Activated CD4-positive, alpha-beta T cell treated with anti-CD3 and anti-CD28 coated beads, Interleukin-2, amount 50 U/mL, for 4 hours (primary cell): ENCODE data around the gene C20orf144.
A peak's percentile ranks its signal among the peaks of the same experiment; 100 is the strongest.

Experiments
- DNase-seq, 2 experiments: peaks; one replicate each; pipeline ENCODE4 v3.0.0-alpha.2; 2020

Gene C20orf144

DNA sequence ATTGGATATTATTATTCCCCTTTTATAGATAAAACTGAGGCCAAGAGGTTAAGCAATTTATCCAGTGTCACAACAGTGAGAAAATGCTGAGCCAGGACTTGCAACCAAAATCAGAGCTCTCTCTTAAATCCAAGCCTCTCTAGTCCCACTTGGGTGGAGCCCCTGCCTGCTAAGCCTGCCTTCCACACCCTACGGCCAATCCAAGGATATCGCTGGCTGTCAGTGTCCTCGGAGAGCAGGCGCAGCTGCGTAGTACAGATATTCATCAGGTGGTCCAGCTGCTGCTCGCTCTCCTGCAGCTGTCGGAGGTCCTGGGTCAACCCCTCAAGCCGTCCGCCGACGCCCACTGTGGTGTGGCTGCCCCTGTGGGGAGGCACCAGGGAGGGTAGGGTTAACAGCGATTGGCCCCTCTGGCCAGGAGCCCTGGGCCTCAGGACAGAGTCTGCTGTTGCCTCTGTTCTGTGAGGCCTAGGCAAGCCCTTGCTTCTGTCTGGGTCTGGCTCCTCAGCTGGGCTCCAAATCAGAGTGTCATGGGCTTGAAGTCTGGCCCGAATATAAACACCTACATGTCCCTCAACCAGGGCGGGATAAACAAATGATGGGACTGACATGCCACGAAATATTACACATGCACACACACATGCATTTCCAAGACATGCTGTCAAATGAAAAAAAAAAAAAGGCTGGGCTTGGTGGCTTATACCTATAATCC is 16.0 kb downstream of the C20orf144 start:
- no peak for DNase-seq

DNA sequence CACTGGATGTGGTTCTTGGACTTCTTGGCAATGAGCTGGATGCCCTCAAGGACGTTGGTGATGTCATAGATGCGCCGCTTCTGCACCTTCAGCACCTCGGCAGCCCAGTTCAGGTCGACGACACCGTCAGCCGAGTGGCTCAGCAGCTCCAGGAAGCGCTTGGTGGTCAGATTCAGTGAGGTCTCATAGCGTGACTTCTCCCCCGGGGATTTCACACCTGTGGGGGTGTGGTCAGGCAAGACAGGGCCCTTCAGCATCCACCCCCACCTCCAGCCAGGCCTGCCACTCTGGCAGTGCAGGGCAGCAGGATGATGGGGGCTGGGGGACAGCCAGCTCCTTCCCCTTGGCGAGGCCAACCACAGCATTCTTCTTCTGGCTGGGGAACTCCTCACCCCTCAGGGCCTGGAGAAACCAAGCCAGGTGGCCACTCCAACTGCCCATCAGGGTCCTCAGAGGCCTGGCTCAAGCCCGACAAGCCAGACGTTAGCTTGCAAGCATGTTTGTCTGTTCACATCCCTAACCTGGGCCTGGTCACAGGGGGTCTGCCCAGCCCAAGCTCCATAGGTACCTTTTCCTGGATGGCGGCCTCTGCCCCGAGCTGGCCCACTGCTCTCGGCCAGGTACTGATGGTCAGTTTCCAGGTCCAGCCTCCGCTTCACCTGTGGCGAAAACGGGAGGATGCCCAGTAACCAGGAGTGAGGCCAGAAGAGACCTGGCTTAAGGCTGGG is 17.8 kb downstream of the C20orf144 start:
- DNase-seq: peak in 1 of 2 experiments; percentile 12

DNA sequence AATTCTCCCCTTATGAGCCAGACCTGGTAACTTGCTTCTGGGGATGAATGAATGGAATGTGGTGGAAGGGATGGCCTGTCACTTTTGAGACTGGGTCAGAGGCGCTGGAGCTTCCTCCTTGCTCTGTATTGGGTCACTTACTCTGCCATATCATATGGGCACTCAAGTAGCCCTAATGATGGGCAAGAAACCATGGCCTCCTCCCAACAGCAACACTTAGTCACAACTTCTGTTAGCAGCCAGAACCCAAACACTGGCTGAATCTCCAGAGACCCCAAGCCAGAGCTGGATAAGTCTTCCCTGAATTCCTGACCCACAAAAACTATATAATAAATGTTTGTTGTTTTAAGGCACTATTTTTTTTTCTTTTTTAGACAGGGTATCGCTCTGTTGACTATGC is 18.6 kb downstream of the C20orf144 start:
- DNase-seq: no peak

DNA sequence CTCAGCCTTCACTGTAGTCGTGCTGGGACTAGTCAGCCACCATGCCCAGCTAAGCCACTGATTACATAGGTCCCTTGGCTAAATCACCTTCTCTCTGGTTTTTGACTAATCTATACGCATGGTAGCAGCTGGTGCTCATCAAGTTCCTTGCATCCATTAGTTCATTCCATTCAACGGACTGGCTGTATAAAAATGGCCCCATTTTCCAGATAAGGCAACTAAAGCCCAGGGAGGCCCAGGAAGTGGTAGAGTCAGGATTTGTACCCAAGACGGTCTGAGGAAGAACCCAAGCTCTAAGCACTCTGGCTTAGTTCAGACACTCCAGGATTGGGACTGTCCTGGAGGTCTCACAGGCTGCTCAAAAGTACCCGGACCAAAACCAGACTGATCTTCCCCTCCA is 19.2 kb downstream of the C20orf144 start:
- no peak for DNase-seq

DNA sequence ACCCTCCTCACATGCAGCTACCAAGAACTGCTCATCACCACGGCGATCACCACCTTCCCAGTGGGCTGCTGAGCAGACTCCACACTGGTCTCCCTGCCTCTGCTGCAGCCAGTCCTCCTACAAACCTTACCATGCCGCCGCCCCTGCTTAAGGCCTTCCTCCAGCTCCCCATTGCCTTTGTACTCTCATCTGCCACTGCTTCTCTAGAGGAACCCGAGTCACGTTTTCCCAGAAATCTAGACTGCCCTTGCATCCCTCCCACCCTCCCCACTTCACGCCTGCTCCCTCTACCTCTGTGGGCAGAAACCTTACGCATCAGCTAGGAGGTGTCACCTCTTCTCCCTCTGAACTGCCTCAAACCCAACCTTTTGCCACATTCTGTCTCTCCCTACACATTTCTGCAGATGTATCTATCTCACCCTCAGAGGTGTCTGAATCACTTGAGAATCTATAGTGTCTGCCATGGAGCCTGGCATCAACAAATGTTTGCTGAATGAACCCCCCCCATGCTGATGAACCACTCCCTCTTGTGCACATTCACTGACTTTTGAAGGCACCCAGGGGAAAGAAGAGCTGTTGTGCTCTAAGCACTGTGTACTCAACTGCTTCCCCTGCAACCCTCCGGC is 19.7 kb downstream of the C20orf144 start:
- DNase-seq: no peak

DNA sequence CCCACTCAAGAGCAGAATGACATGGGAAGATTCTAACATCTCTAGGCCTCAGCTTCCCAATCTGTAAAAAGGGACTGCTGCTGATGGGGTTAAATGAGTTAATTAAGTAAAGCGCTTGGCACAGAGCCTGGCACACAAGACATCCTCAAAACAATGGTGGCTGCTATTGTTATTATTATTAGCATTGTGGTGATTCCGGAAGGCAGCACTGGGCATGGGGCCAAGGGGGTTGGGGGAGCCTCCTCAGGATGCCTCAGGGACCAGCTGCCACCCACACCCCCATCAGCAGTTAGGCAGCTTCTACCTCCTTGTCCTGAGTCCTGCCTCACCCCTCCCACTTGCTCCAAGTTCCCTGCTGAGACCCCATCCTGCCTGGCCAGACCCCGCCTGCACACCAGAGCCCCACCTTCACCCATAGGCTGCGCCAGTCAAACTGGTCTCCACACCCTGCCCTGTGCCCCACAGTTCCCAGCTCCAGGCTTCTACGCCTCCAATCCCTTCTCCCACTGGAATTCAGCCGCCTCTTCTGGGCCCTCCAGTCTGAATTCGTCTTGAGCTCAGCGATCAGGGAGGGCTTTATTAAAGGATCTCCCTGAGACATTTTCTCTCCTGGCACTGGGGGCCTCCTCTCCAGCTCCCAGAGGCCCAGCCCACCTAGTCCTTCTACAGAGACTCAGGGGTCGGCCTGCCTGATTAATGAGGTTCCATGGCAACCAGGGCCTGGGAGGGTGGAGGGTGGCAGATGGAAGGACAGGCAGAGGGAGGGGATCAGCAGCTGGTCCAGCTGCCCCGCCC is 22.6 kb downstream of the C20orf144 start:
- no peak for DNase-seq

DNA sequence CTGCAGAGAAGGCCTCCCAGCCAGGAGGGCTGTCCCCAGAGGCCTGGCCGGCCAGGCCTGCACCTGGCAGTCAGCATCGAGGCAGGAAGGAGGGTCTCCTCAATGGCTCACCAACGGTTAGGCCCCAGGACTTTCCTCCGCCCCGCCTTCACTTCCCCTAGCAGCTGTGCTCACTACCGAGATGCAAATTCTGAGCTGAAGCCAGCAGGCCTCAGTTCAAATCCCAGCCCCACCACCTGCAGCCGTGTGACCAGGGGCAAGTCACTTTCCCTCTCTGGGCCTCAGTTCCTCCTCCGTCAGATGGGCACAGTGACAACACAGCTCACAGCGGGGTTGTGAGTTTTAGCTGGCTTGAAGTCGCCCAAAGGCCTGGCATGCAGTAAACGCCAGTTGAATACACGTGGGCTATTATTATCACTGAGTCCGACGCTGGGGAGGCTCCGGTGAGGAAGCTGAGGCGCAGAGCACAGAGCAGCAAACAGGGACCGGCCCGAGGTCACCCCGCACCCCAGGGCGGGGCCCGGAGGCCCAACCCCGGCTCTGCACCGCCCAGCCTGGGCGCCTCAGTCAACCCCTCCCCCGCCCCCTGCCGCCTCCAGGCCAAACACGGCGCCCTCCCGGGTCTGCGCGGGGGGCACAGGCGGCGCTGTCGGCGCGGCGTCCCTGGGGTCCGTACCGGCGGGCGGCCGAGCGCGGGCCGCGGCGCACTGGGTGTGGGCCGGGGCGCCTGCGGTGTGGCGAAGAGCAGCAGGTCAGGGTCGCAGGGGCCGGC is 23.4 kb downstream of the C20orf144 start:
- no peak for DNase-seq

DNA sequence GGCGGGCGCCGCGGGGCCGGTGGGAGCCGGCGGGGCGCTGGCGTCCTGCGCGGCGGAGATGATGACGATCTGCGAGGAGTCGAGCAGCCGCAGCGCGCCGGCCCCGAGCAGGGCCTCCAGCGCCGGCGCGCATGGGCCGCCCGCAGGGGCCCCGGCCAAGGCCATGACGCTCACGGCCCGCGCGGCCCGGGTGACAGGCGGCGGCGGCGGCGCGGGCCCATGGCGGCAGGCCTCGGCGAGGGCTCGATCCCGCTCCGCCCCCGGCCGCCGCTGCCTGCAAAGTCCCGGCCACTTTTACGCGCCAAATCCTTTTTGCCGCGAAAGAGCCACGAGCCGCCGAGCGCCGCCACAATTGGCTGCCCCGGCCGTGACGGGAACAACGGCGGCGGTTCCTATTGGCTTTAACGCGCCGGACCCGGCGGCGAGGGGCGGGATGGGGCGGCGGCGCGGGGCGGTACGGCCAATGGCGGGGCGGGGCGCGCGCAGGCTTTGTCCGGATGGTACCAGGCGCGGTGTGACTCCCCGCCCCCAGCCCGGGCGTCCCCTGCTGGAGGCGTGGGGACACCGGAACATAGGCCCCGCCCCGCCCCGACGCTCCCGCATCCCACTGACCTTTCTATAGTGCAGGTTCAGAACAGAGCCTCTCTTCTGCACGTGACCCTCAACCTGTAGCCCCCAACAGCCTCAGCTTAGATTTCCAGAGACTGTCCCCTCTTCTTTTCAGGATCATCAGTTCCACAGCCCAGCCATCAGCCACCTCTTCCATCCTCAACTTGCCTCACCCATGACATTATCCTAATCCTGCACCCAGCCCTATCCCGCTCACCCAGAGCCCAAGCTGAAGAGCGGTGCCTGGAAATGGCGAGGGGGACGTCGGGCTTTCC is 24.2 kb downstream of the C20orf144 start, which contains the start of gene E2F1:
E2F1 (minus strand) TSS at position 286 of the 884 bp plus-strand sequence; CDS start at position 165, 121 bp downstream.
- DNase-seq: peak; percentile 89

DNA sequence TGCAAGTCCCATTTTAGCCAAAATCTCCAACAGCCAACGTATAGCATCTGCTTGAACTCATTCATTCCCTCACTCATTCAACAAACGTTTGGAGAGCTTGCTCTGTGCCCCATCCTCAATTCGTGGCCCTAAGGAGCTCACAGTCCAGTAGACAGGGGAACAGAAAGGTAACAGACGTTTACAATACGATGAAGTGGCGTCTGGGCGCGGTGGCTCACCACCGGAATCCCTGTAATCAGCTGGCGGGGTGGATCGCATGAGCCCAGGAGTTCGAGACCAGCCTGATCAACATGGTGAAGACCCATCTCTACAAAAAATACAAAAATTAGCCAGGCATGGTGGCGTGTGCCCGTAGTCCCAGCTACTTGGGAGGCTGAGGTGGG is 24.8 kb downstream of the C20orf144 start:
- DNase-seq: no peak

DNA sequence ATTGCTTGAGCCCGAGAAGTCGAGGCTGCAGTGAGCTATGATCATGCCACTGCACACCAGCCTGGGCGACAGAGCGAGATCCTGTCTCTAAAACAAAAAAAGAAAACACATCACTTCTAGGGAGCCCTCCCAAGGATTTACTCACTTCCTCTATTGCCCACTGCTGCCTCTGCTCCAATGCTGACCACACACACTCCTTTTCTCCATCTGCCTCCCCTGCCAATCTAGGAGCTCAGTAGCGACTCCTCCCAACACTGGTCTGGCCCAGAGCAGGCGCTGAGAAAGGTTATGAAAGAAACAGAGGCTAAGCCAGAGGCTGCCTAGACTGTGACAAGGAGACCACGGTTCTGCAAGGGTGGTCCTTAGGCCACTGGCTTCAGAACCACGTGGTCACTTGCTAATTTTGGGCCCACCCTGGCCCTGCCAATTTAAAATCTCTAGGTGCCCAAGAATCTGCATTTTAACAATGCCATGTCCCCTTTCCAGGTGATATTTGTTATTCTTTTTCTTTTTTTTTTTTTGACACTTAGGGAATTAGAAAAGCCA is 25.3 kb downstream of the C20orf144 start:
- DNase-seq: no peak

DNA sequence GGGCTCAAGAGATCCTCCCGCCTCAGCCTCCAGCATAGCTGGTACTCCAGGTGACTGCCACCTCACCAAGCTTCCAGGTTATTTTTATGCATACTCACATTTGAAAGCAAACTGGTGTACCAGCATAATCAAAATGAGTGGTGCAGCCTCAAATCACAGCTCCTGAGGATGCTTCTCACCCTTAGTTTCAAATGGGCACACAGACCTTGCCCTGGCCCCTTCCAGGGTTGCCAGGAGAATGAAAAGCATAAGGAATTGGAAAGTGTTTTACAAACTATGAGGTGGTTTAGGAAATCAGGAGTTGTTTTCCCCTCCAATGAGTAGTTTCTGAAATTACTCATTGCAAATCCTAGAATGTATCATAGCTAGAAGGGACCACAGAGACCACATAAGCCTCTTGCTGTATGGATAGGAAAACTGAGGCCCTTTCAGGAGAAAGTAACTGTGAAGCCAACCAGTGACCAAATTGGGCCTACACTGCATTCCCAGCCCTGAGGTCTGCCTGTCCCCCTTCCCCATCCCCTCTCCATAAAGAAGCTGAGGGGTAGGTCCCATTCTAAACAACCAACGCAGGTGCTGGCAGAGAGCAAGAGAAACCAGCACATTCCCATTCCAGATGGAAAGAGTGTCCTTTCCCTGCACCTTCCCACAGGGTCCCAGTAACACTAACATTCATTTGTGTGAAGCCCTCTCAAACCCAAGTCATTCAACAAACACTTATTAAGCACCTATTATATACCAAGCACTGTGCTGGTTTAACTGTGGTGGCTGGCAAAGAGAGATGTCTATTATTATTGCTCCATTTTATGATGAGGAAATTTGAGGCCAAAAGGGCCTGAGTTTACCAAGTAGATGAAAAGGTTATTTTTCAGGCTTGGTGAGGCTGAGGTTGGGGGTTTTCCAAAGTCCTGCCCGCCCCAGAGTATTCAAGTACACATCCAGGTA is 26.1 kb downstream of the C20orf144 start:
- DNase-seq: no peak

DNA sequence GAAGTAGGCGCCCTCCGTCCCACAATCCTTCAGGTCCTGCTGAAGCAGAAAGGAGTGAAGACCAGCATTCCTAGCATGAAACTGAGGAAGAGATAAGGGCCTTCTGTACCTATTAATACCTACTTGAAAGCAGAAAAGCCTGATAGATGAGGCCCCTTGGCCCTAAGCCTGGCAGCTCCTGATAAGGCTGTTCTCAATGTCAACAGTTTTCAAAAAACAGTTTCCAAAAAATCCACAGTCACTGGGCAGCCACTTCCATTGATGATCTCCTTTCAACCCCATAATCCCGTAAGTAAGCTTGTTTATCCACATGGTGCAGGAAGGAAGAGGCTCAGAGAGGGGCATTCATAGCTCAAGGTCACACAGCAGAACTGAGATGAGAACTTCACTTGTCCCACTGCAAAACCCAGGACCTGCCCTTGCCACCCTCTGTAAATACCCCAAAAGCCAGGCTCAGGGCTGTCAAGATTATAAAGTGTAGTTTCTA is 26.9 kb downstream of the C20orf144 start:
- no peak for DNase-seq

DNA sequence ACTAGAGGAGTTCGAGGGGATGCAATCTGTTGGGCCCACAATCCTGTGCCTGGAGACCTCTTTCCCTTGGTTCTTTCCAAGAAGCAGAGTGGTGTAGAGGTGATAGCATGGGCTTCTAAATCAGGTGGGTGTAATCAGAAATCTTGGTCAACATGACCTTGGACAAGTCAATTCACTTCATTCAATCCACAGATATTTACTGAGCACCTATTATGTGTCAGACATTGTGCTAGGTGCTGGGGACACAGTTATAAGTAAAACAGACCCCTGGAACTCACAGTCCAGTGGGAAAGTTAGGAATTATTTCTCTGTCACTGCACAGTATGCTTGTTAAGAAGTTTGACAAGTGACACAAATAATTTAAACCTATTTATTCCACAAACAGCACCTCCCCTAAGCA is 27.4 kb downstream of the C20orf144 start:
- no peak for DNase-seq

DNA sequence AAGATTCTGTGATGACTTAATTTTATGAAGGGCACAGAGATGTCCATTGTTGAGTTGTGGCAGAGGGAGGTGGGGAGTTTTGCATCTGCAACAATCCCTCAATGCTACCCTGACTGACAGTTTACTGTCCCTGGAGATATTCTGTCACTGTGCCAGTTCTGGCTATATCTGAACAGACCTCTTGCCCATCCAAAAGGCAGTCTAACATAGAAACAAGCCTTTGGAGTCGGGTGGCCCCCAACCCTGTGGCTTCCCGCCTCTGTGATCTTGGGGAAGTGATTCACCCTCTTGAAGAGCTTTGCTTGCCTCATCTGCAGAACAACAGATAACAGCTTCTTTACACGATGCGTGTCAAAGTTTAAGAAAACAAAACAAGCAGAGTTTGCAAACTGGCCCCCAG is 27.8 kb downstream of the C20orf144 start:
- DNase-seq: peak in 1 of 2 experiments; percentile 33

DNA sequence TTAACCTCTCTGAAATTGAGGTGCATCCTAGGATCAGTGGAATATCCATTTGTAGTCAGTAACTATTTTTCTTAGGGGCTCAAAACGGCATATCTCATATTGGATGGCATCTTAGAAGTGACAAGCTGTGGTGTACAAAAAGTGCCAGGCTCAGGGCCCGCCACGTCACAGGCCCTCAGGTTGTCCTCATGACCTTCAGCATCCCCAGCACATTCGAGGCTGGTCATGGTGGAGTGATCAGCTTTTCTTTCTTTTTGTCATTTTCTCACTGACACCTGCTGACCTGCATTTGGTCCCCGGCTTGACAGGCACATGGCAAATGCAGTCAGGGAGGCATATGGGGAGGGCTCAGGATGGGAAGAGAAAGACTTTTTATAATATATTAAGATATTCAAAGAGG is 31.2 kb downstream of the C20orf144 start:
- no peak for DNase-seq

DNA sequence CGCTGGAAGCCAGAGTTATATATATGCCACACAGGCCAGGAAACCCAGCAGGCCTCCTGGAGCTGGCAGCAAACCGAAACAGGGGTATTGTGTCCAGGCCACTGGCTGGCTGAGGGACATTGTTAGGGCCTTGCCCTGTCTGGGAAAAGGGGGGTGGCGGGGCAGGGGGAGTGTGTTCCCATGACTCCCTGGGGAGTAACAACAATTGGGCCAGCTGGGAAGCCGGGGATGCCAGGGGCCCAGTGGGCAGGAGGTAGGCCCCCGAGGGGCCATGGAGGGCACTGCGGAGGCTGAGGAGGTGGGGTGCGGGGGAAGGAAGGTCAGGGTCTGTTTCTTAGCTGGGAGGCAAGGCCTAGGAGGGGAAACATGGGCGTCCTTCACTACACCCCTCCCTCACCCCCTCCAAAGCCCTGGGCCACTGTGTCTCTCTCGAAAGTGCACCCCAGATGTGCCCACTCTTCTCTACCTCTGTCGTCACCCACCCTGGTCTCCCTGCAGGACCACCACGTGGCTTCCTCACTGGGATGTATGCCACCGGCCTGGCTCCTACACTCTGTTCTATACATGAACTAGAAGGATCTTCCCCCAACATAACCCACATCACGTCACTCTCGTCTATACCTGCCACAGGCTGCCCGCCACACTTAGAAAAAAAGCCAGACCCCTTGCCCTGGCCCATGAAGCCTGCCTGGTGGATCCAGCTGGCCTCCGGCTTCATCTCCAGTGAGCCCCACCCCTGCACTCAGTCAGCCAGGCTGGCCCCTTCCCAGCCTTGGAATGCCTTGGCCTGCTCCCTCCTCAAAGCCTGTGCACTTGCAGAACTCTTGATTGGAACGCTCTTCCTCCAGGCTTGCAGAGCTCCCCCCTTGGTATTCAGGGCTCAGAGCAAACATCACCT is 31.9 kb downstream of the C20orf144 start:
- DNase-seq: no peak

DNA sequence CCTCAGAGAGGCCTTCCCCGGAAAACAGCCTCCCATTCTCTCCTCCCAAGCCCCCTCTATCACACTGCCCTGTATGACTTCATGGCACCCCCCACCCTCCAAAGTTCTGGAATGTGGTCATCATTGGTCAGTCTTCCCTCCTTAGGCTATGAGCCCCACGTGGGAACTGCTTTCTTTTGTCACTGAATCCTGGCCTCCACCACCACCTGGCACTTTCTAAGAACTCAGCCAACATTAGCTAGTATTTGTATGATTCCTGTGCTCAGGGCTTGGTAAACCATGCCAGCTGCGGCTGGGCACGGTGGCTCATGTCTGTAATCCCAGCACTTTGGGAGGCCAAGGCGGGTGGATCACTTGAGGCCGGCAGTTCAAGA is 32.5 kb downstream of the C20orf144 start:
- no peak for DNase-seq

DNA sequence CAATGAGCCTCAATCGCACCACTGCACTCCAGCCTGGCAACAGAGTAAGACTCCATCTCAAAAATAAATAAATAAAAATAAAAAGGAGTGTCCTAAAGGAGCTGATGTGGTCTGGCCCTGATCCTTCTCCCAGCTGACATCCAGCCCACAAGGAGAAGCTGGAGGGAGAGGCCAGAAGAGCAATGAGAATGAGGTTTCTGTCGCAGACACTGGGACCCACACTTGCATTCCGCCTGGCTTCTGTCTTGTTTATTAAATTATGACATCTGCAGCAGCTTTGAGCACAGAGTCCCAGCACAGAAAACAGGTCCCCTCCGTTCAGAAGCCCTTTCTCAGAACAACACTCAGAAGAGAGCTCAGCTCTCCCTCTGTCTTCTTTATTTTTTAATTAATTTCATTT is 34.3 kb downstream of the C20orf144 start:
- no peak for DNase-seq

DNA sequence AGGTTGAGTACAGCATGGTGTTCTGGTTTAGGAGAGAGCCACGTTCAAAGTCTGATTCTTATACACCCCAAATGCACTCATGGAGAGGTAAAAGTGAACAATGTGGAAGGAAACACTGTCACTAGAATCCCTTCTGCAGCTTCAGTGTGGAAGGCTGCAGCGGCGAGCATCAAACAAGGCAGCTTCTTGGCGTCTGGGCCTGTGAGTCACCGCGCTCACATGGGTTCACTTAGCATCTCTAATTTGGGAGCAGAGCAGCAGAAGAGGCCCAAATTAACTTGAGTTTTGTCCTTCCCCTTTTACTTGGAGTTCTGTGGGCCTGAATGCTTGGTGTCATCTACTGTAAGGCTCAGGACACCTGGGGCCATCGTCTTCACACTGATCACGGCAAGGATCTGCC is 35.0 kb downstream of the C20orf144 start:
- no peak for DNase-seq
